ENCODE measurements around the gene CD200R1L.

Gene CD200R1L

GRCh38 chr3:112846764-112847163, at the start of gene CD200R1L:
Gene CD200R1L (minus strand): TSS chr3:112846864. CDS start chr3:112829367, 17,497 bp downstream.
- Histone ChIP-seq H3K36me3 (ENCODE audit: control insufficient read depth, insufficient read depth, low read length) (no peaks in the 10 kb centered on the region), H3K27me3 (ENCODE audit: control insufficient read depth, insufficient read depth, low read length) (no peaks in the 10 kb centered on the region), H3K9ac (ENCODE audit: low read length) (no peak within 1 kb of the TSS), H3K4me1 (ENCODE audit: control insufficient read depth, insufficient read depth, low read length) (no peaks in the 10 kb centered on the region), H3K9me3 (ENCODE audit: control insufficient read depth, insufficient read depth, low read depth, low read length) (peaks cover 16% of the 10 kb centered on the region), H3K4me3 (ENCODE audit: low read depth, low read length) (no peak within 1 kb of the TSS), H3K27ac (ENCODE audit: low read depth, low read length) (no peak within 1 kb of the TSS)

- no peak overlapping the region for H3K4me3 ChIP-seq (ENCODE audit: low read depth, low read length)
- H3K9ac ChIP-seq (ENCODE audit: low read length): peak overlapping the region; percentile 32
- peaks cover 33% of the 10 kb centered on the region for H3K4me1 ChIP-seq (ENCODE audit: control insufficient read depth, insufficient read depth, low read length)
- H3K27me3 ChIP-seq (ENCODE audit: control insufficient read depth, insufficient read depth, low read length): no peaks in the 10 kb centered on the region
- no peaks in the 10 kb centered on the region for H3K36me3 ChIP-seq (ENCODE audit: control insufficient read depth, insufficient read depth, low read length)
- H3K27ac ChIP-seq (ENCODE audit: low read depth, low read length): no peak overlapping the region
- no peaks in the 10 kb centered on the region for H3K9me3 ChIP-seq (ENCODE audit: control insufficient read depth, insufficient read depth, low read depth, low read length)
Measured at GRCh38 chr3:112894258-112894657, 47.6 kb upstream of the CD200R1L start.

- Histone ChIP-seq H3K27ac (ENCODE audit: low read depth, low read length) (no peak overlapping the region), H3K27me3 (ENCODE audit: control insufficient read depth, insufficient read depth, low read length) (no peaks in the 10 kb centered on the region), H3K4me3 (ENCODE audit: low read depth, low read length) (no peak overlapping the region), H3K9ac (ENCODE audit: low read length) (no peak overlapping the region), H3K9me3 (ENCODE audit: control insufficient read depth, insufficient read depth, low read depth, low read length) (no peaks in the 10 kb centered on the region), H3K4me1 (ENCODE audit: control insufficient read depth, insufficient read depth, low read length) (peaks cover 17% of the 10 kb centered on the region), H3K36me3 (ENCODE audit: control insufficient read depth, insufficient read depth, low read length) (no peaks in the 10 kb centered on the region)
Measured at GRCh38 chr3:112889357-112889756, 42.7 kb upstream of the CD200R1L start.

- Histone ChIP-seq H3K27me3 (ENCODE audit: control insufficient read depth, insufficient read depth, low read length) (no peaks in the 10 kb centered on the region), H3K9ac (ENCODE audit: low read length) (no peak overlapping the region), H3K27ac (ENCODE audit: low read depth, low read length) (no peak overlapping the region), H3K36me3 (ENCODE audit: control insufficient read depth, insufficient read depth, low read length) (no peaks in the 10 kb centered on the region), H3K9me3 (ENCODE audit: control insufficient read depth, insufficient read depth, low read depth, low read length) (no peaks in the 10 kb centered on the region), H3K4me3 (ENCODE audit: low read depth, low read length) (no peak overlapping the region), H3K4me1 (ENCODE audit: control insufficient read depth, insufficient read depth, low read length) (peaks cover 11% of the 10 kb centered on the region)
Measured at GRCh38 chr3:112888381-112889085, 41.9 kb upstream of the CD200R1L start.

GRCh38 chr3:112884678-112885290, 38.1 kb upstream of the CD200R1L start:
- Histone ChIP-seq H3K9me3 (ENCODE audit: control insufficient read depth, insufficient read depth, low read depth, low read length) (no peaks in the 10 kb centered on the region), H3K4me1 (ENCODE audit: control insufficient read depth, insufficient read depth, low read length) (peaks cover 9% of the 10 kb centered on the region), H3K4me3 (ENCODE audit: low read depth, low read length) (no peak overlapping the region), H3K27ac (ENCODE audit: low read depth, low read length) (no peak overlapping the region), H3K36me3 (ENCODE audit: control insufficient read depth, insufficient read depth, low read length) (no peaks in the 10 kb centered on the region), H3K27me3 (ENCODE audit: control insufficient read depth, insufficient read depth, low read length) (no peaks in the 10 kb centered on the region), H3K9ac (ENCODE audit: low read length) (no peak overlapping the region)

GRCh38 chr3:112881891-112882290, 35.2 kb upstream of the CD200R1L start:
- H3K4me1 ChIP-seq (ENCODE audit: control insufficient read depth, insufficient read depth, low read length): no peaks in the 10 kb centered on the region
- H3K4me3 ChIP-seq (ENCODE audit: low read depth, low read length): no peak overlapping the region
- H3K36me3 ChIP-seq (ENCODE audit: control insufficient read depth, insufficient read depth, low read length): no peaks in the 10 kb centered on the region
- H3K9ac ChIP-seq (ENCODE audit: low read length): no peak overlapping the region
- peaks cover 3% of the 10 kb centered on the region; the same call in 1 of the 2 replicates for H3K9me3 ChIP-seq (ENCODE audit: control insufficient read depth, insufficient read depth, low read depth, low read length)
- H3K27me3 ChIP-seq (ENCODE audit: control insufficient read depth, insufficient read depth, low read length): no peaks in the 10 kb centered on the region
- no peak overlapping the region for H3K27ac ChIP-seq (ENCODE audit: low read depth, low read length)

- H3K4me3 ChIP-seq (ENCODE audit: low read depth, low read length): no peak overlapping the region
- no peak overlapping the region for H3K27ac ChIP-seq (ENCODE audit: low read depth, low read length)
- no peak overlapping the region for H3K9ac ChIP-seq (ENCODE audit: low read length)
- peaks cover 3% of the 10 kb centered on the region; the same call in 1 of the 2 replicates for H3K9me3 ChIP-seq (ENCODE audit: control insufficient read depth, insufficient read depth, low read depth, low read length)
- no peaks in the 10 kb centered on the region for H3K36me3 ChIP-seq (ENCODE audit: control insufficient read depth, insufficient read depth, low read length)
- H3K27me3 ChIP-seq (ENCODE audit: control insufficient read depth, insufficient read depth, low read length): no peaks in the 10 kb centered on the region
- peaks cover 5% of the 10 kb centered on the region; the same call in 1 of the 2 replicates for H3K4me1 ChIP-seq (ENCODE audit: control insufficient read depth, insufficient read depth, low read length)
Measured at GRCh38 chr3:112875561-112875960, 28.9 kb upstream of the CD200R1L start.

GRCh38 chr3:112874725-112875124, 28.1 kb upstream of the CD200R1L start:
- H3K9ac ChIP-seq (ENCODE audit: low read length): no peak overlapping the region
- H3K9me3 ChIP-seq (ENCODE audit: control insufficient read depth, insufficient read depth, low read depth, low read length): peaks cover 3% of the 10 kb centered on the region; the same call in 1 of the 2 replicates
- no peaks in the 10 kb centered on the region for H3K36me3 ChIP-seq (ENCODE audit: control insufficient read depth, insufficient read depth, low read length)
- no peaks in the 10 kb centered on the region for H3K27me3 ChIP-seq (ENCODE audit: control insufficient read depth, insufficient read depth, low read length)
- H3K27ac ChIP-seq (ENCODE audit: low read depth, low read length): no peak overlapping the region
- no peak overlapping the region for H3K4me3 ChIP-seq (ENCODE audit: low read depth, low read length)
- peaks cover 5% of the 10 kb centered on the region; the same call in 1 of the 2 replicates for H3K4me1 ChIP-seq (ENCODE audit: control insufficient read depth, insufficient read depth, low read length)

GRCh38 chr3:112873632-112874031, 27.0 kb upstream of the CD200R1L start:
- H3K4me3 ChIP-seq (ENCODE audit: low read depth, low read length): no peak overlapping the region

GRCh38 chr3:112871735-112872134, 25.1 kb upstream of the CD200R1L start:
- H3K9ac ChIP-seq (ENCODE audit: low read length): no peak overlapping the region
- H3K9me3 ChIP-seq (ENCODE audit: control insufficient read depth, insufficient read depth, low read depth, low read length): no peaks in the 10 kb centered on the region
- H3K36me3 ChIP-seq (ENCODE audit: control insufficient read depth, insufficient read depth, low read length): no peaks in the 10 kb centered on the region
- no peak overlapping the region for H3K4me3 ChIP-seq (ENCODE audit: low read depth, low read length)
- no peaks in the 10 kb centered on the region for H3K27me3 ChIP-seq (ENCODE audit: control insufficient read depth, insufficient read depth, low read length)
- peaks cover 5% of the 10 kb centered on the region; the same call in 1 of the 2 replicates for H3K4me1 ChIP-seq (ENCODE audit: control insufficient read depth, insufficient read depth, low read length)
- no peak overlapping the region for H3K27ac ChIP-seq (ENCODE audit: low read depth, low read length)

More at GRCh38 chr3:112873632-112874031, 27.0 kb upstream of the CD200R1L start:
- no peaks in the 10 kb centered on the region for H3K36me3 ChIP-seq (ENCODE audit: control insufficient read depth, insufficient read depth, low read length)
- H3K27me3 ChIP-seq (ENCODE audit: control insufficient read depth, insufficient read depth, low read length): no peaks in the 10 kb centered on the region
- H3K9me3 ChIP-seq (ENCODE audit: control insufficient read depth, insufficient read depth, low read depth, low read length): no peaks in the 10 kb centered on the region
- H3K4me1 ChIP-seq (ENCODE audit: control insufficient read depth, insufficient read depth, low read length): peaks cover 5% of the 10 kb centered on the region; the same call in 1 of the 2 replicates
- H3K27ac ChIP-seq (ENCODE audit: low read depth, low read length): no peak overlapping the region
- H3K9ac ChIP-seq (ENCODE audit: low read length): no peak overlapping the region

- no peaks in the 10 kb centered on the region for H3K4me1 ChIP-seq (ENCODE audit: control insufficient read depth, insufficient read depth, low read length)
- H3K4me3 ChIP-seq (ENCODE audit: low read depth, low read length): no peak overlapping the region
- H3K27me3 ChIP-seq (ENCODE audit: control insufficient read depth, insufficient read depth, low read length): no peaks in the 10 kb centered on the region
- no peaks in the 10 kb centered on the region for H3K9me3 ChIP-seq (ENCODE audit: control insufficient read depth, insufficient read depth, low read depth, low read length)
- H3K9ac ChIP-seq (ENCODE audit: low read length): no peak overlapping the region
- no peak overlapping the region for H3K27ac ChIP-seq (ENCODE audit: low read depth, low read length)
- H3K36me3 ChIP-seq (ENCODE audit: control insufficient read depth, insufficient read depth, low read length): no peaks in the 10 kb centered on the region
Measured at GRCh38 chr3:112865757-112866156, 19.1 kb upstream of the CD200R1L start.

Data from HUES6 (cell line).